ENCODE data around the gene ITGB1.

ITGB1 gene

DNA sequence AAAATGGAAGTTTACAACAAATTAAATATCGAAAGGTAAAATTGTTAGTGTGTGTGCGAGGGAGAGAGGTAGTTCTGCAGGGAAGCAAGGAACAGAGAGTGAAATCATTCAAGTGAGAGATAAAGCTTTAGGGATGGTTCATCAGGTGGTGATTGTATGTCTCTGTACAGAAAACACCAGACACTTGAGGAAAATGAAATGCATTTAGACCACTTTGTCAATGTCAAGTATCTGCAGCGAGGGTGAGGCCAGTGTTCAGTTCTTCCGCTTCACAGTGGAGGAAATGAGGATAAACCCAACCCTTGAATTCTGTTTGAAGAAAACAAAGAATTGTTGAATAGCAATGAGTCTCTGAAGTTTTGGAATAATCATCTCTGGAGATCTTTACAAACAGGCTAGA is 14.4 kb upstream of the ITGB1 start:
- TF ChIP-seq, protein P1, sequence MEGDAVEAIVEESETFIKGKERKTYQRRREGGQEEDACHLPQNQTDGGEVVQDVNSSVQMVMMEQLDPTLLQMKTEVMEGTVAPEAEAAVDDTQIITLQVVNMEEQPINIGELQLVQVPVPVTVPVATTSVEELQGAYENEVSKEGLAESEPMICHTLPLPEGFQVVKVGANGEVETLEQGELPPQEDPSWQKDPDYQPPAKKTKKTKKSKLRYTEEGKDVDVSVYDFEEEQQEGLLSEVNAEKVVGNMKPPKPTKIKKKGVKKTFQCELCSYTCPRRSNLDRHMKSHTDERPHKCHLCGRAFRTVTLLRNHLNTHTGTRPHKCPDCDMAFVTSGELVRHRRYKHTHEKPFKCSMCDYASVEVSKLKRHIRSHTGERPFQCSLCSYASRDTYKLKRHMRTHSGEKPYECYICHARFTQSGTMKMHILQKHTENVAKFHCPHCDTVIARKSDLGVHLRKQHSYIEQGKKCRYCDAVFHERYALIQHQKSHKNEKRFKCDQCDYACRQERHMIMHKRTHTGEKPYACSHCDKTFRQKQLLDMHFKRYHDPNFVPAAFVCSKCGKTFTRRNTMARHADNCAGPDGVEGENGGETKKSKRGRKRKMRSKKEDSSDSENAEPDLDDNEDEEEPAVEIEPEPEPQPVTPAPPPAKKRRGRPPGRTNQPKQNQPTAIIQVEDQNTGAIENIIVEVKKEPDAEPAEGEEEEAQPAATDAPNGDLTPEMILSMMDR (conservative IDR thresholded peaks at IDR 0.05; ENCODE audit: low read depth) = no peak
- POLR2A ChIA-PET (ENCODE audit: low non-redundant PET) = no interaction called here
- H3K27ac ChIP-seq = no peak overlapping the region
- no peak for DNase-seq (ENCODE audit: low spot score)
- CTCF ChIA-PET = interaction anchor here (0.7 kb wide), 1 partner anchor 399 kb away, joined by 3 read pairs; no protein-coding TSS in a partner anchor

- CTCF ChIA-PET = no interaction called here
- DNase-seq (ENCODE audit: low spot score) = no peak
- POLR2A ChIA-PET (ENCODE audit: low non-redundant PET) = no interaction called here
- TF ChIP-seq, protein P1 (conservative IDR thresholded peaks at IDR 0.05; ENCODE audit: low read depth) = no peak
- no peak overlapping the region for H3K27ac ChIP-seq
Observed at GRCh38 chr10:32971536-32972091, 13.6 kb upstream of the ITGB1 start.

- TF ChIP-seq, protein P1 (conservative IDR thresholded peaks at IDR 0.05; ENCODE audit: low read depth) = no peak
- H3K27ac ChIP-seq = no peak overlapping the region
- POLR2A ChIA-PET (ENCODE audit: low non-redundant PET) = no interaction called here
- CTCF ChIA-PET = interaction anchor here (0.7 kb wide), 1 partner anchor 250 kb away, joined by 4 read pairs; no protein-coding TSS in a partner anchor
- DNase-seq (ENCODE audit: low spot score) = no peak
Observed at GRCh38 chr10:32970910-32971309, 12.9 kb upstream of the ITGB1 start.

DNA sequence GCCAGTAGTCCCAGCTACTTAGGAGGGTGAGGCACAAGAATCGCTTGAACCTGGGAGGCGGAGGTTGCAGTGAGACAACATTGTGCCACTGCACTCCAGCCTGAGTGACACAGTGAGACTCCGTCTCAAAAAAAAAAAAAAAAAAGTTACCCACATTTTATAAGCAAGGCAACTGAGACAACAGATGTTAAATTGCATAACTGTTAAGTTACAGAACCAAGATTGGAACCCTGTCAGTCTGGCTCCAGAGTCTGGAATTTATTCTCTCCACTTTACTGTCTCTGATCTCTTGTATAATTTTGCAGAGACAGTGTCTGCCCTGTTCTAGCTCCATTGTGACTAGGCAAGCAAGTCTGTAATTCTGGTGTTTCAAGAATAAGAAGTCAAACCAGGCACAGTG is 6.2 kb upstream of the ITGB1 start:
- DNase-seq (ENCODE audit: low spot score) = no peak
- H3K27ac ChIP-seq = peak overlapping the region; percentile 57; the same call in 1 of the 2 replicates
- POLR2A ChIA-PET (ENCODE audit: low non-redundant PET) = no interaction called here
- TF ChIP-seq, protein P1 (conservative IDR thresholded peaks at IDR 0.05; ENCODE audit: low read depth) = no peak
- CTCF ChIA-PET = no interaction called here

GRCh38 chr10:32963096-32963495 is 5.1 kb upstream of the ITGB1 start:
- POLR2A ChIA-PET (ENCODE audit: low non-redundant PET) = no interaction called here
- CTCF ChIA-PET = no interaction called here
- DNase-seq (ENCODE audit: low spot score) = no peak
- no peak overlapping the region for H3K27ac ChIP-seq
- TF ChIP-seq, protein P1 (conservative IDR thresholded peaks at IDR 0.05; ENCODE audit: low read depth) = no peak

- ChIA-PET CTCF (interaction anchor here (0.6 kb wide), 1 partner anchor 284 kb away, joined by 6 read pairs; no protein-coding TSS in a partner anchor), POLR2A (ENCODE audit: low non-redundant PET) (interaction anchor here (0.7 to 1.2 kb wide), 2 partner anchors 18 to 19 kb away, joined by 3 to 5 read pairs; no protein-coding TSS in a partner anchor)
- TF ChIP-seq, protein P1 (conservative IDR thresholded peaks at IDR 0.05; ENCODE audit: low read depth) = no peak
- H3K27ac ChIP-seq = no peak overlapping the region; the same call in 1 of the 2 replicates
- no peak for DNase-seq (ENCODE audit: low spot score)
Observed at GRCh38 chr10:32962521-32962920, 4.5 kb upstream of the ITGB1 start.

Measured in RWPE1 (cell line).